ENCODE data around the gene ARHGAP33.

DNA sequence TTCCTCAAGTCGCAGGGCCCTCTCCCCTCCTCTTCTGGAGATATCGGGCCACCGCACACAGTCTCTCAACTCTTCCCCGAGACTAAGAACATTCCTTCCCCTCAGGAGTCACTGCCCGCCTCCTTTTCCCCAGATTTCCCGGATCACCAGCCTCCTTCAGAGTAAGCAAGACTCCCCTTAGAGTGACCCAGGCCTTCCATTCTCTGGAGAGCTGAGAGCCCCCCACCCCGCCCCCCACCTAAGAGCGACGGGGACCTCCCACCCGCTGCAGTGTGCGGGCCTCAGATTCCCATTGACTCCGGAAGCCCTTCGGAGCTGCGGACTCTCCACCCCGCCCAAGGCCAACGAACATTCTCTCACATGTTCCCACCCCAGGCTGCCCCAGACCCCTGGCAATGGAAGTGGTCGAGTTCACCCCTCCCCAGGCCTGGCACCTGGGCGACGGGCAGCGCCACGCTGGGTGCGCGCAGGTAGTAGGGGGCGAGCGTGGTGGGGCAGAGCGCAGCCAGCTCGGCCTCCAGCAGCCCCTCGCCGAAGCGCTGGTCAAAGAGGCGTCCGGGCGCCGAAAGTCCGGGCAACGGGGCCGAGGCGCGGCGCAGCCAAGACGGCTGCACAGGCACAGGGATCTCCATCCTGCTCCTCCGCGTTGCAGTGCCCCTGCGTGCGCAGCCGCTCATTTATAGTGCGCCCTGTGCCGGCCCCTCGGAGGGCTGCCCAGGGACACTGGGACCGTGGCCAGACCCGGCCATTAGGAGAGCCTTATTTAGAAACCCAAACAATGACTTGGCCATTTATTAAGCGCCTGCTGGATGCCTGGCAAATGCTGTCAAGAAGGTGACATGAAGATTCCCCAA lies 18.8 kb upstream of the ARHGAP33 start, which contains the start of gene HSPB6:
- TF ChIP-seq, protein P1, sequence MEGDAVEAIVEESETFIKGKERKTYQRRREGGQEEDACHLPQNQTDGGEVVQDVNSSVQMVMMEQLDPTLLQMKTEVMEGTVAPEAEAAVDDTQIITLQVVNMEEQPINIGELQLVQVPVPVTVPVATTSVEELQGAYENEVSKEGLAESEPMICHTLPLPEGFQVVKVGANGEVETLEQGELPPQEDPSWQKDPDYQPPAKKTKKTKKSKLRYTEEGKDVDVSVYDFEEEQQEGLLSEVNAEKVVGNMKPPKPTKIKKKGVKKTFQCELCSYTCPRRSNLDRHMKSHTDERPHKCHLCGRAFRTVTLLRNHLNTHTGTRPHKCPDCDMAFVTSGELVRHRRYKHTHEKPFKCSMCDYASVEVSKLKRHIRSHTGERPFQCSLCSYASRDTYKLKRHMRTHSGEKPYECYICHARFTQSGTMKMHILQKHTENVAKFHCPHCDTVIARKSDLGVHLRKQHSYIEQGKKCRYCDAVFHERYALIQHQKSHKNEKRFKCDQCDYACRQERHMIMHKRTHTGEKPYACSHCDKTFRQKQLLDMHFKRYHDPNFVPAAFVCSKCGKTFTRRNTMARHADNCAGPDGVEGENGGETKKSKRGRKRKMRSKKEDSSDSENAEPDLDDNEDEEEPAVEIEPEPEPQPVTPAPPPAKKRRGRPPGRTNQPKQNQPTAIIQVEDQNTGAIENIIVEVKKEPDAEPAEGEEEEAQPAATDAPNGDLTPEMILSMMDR (IDR thresholded peaks at IDR 0.05), result no peak
- peak; percentile 22 to 79 for TF ChIP-seq POLR2A (IDR thresholded peaks at IDR 0.05)
